ENCODE measurements around the gene CMSS1.

- TF ChIP-seq POLR2A (IDR thresholded peaks at IDR 0.05) (no peak), POLR2AphosphoS5 (IDR thresholded peaks at IDR 0.05) (no peak)
- TF ChIP-seq, protein P1, sequence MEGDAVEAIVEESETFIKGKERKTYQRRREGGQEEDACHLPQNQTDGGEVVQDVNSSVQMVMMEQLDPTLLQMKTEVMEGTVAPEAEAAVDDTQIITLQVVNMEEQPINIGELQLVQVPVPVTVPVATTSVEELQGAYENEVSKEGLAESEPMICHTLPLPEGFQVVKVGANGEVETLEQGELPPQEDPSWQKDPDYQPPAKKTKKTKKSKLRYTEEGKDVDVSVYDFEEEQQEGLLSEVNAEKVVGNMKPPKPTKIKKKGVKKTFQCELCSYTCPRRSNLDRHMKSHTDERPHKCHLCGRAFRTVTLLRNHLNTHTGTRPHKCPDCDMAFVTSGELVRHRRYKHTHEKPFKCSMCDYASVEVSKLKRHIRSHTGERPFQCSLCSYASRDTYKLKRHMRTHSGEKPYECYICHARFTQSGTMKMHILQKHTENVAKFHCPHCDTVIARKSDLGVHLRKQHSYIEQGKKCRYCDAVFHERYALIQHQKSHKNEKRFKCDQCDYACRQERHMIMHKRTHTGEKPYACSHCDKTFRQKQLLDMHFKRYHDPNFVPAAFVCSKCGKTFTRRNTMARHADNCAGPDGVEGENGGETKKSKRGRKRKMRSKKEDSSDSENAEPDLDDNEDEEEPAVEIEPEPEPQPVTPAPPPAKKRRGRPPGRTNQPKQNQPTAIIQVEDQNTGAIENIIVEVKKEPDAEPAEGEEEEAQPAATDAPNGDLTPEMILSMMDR (IDR thresholded peaks at IDR 0.05): no peak
Observed at GRCh38 chr3:100104442-100104798, 286.8 kb downstream of the CMSS1 start.
